Neural progenitor cell (in vitro differentiated cells): ENCODE data around the gene CELA1. TPM values are rescaled to one million over a fixed set of nuclear protein-coding genes. Genes with fewer than 3 reads are reported as not detected.

Experiments
- DNase-seq: peaks from one replicate; pipeline ENCODE4 v3.0.0-alpha.2; 2016; ENCODE audit warnings: low spot score
- H2AFZ ChIP-seq: fragments of 200-600 bp; sonication (generic); replicated peaks from 2 replicates; pipeline ENCODE4 v1.6.1; 2016; ENCODE audit warnings: antibody characterized with exemption
- H3F3A ChIP-seq: fragments of 200-600 bp; sonication (generic); 2 replicates; pipeline ENCODE4 v1.6.1; 2016; ENCODE audit warnings: antibody characterized with exemption, low read depth
- H3K27ac ChIP-seq: fragments of 200-600 bp; sonication (generic); 2 replicates; pipeline ENCODE4 v1.5.1; 2016; ENCODE audit warnings: mild to moderate bottlenecking
- H3K27me3 ChIP-seq: fragments of 200-600 bp; sonication (generic); 2 replicates; pipeline ENCODE4 v1.6.1; 2016; ENCODE audit warnings: mild to moderate bottlenecking, moderate library complexity
- H3K36me3 ChIP-seq: fragments of 200-600 bp; sonication (generic); 2 replicates; pipeline ENCODE4 v1.5.1; 2016
- H3K4me1 ChIP-seq: fragments of 200-600 bp; sonication (generic); 2 replicates; pipeline ENCODE4 v1.6.1; 2016; ENCODE audit warnings: mixed run types
- H3K4me2 ChIP-seq: fragments of 200-600 bp; sonication (generic); 2 replicates; pipeline ENCODE4 v1.6.1; 2016
- H3K4me3 ChIP-seq: fragments of 200-600 bp; sonication (generic); 2 replicates; pipeline ENCODE4 v1.5.1; 2016
- H3K79me2 ChIP-seq: fragments of 200-600 bp; sonication (generic); 2 replicates; pipeline ENCODE4 v1.6.1; 2016; ENCODE audit warnings: low read depth
- H3K9ac ChIP-seq: fragments of 200-600 bp; sonication (generic); 2 replicates; pipeline ENCODE4 v1.6.1; 2016
- H3K9me3 ChIP-seq: fragments of 200-600 bp; sonication (generic); 2 replicates; pipeline ENCODE4 v1.5.1; 2016; ENCODE audit warnings: low read depth
- H4K20me1 ChIP-seq: fragments of 200-600 bp; sonication (generic); 2 replicates; pipeline ENCODE4 v1.6.1; 2016; ENCODE audit warnings: low read depth
- H3K27ac Mint-ChIP-seq: 3 replicates; pipeline ENCODE4 v1.8.0; 2021; ENCODE audit warnings: mixed read lengths
- H3K27me3 Mint-ChIP-seq: 2 replicates; pipeline ENCODE4 v1.8.0; 2022; ENCODE audit warnings: low read depth, mild to moderate bottlenecking, inconsistent platforms, moderate library complexity, mixed read lengths; ENCODE audit not compliant: insufficient read depth
- H3K36me3 Mint-ChIP-seq: 3 replicates; pipeline ENCODE4 v1.8.0; 2021; ENCODE audit warnings: mixed read lengths
- H3K4me1 Mint-ChIP-seq: 3 replicates; pipeline ENCODE4 v1.8.0; 2021; ENCODE audit warnings: mixed read lengths
- H3K4me3 Mint-ChIP-seq: 3 replicates; pipeline ENCODE4 v1.8.0; 2021; ENCODE audit warnings: mild to moderate bottlenecking, moderate library complexity, mixed read lengths
- H3K9me3 Mint-ChIP-seq: 3 replicates; pipeline ENCODE4 v1.8.0; 2020; ENCODE audit warnings: mixed read lengths
- EZH2 ChIP-seq: fragments of 200-600 bp; sonication (generic); IDR thresholded peaks from 2 replicates; pipeline ENCODE4 v1.6.1; 2017; ENCODE audit warnings: antibody characterized with exemption, mild to moderate bottlenecking, moderate library complexity
- EZH2phosphoT487 ChIP-seq: fragments of 200-600 bp; sonication (generic); IDR thresholded peaks from 2 replicates; pipeline ENCODE4 v1.6.1; 2017; ENCODE audit warnings: antibody characterized with exemption
- total RNA-seq: library from RNA; depleted of rRNA; stranded (reverse); fragments of >200 nt; gene quantifications from 2 replicates; pipeline ENCODE4 v1.2.3, GENCODE V29; 2015; ENCODE audit warnings: low replicate concordance

CELA1 gene
- total RNA-seq, 1 donor from 2014 or later: not detected

DNA sequence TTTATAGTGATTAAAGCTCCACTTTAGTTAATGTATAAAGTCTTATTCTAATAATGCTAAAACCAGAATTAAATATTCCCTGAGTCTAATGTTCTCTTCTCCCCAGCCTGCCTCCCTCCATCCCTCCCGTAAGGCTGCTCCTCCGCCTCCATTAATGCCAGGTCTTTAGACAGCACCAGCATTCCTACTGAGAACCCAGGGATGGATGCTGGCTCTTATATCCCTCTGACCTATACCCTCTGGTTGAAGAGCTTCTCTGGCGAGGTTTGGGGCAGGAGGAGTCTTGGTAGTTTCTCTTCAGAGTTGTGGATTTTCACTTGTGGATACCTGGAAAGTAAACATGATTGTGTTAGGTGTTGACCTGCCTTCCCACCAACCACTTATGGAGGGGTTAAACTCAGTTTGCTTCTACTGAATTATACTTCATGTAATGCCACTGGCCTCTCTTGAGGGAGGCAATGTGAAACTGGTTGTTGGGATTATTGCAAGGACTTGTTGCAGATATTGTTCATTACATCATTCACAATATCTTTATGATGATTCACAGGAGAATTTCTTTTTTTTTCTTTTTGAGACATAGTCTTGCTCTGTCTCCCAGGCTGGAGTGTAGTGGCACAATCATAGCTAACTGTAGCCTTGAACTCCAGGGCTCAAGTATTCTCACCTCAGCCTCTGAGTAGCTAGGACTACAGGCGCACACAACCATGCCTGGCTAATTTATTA is 65.1 kb downstream of the CELA1 start:
- Histone ChIP-seq H3K4me1 (no peaks in the 10 kb centered on the region), H3K27ac (no peak overlapping the region), H3F3A (no peaks in the 10 kb centered on the region), H4K20me1 (no peaks in the 10 kb centered on the region), H3K79me2 (no peaks in the 10 kb centered on the region), H3K9ac (no peak overlapping the region), H3K36me3 (no peaks in the 10 kb centered on the region), H3K27me3 (no peaks in the 10 kb centered on the region), H3K4me2 (no peak overlapping the region), H3K9me3 (no peaks in the 10 kb centered on the region), H3K4me3 (no peak overlapping the region), H2AFZ (no peak overlapping the region)
- Mint-ChIP-seq H3K27ac (no peak overlapping the region), H3K4me3 (no peak overlapping the region), H3K36me3 (no peaks in the 10 kb centered on the region), H3K9me3 (no peaks in the 10 kb centered on the region), H3K27me3 (peaks cover 8% of the 10 kb centered on the region), H3K4me1 (no peaks in the 10 kb centered on the region)
- TF ChIP-seq EZH2 (no peak), EZH2phosphoT487 (no peak)
- DNase-seq: no peak

Other genes starting within 250 kb of the CELA1 start
- 19.4 and 28.8 TPM in 2 replicates for gene TFCP2, start 173.5 kb downstream of the CELA1 start, total RNA-seq
- 1.6 TPM in 2 replicates for gene POU6F1, start 128.6 kb downstream of the CELA1 start, total RNA-seq
- 48.4 and 51.6 TPM in 2 replicates for gene DAZAP2, start 107.9 kb downstream of the CELA1 start, total RNA-seq
- gene SMAGP, start 76.3 kb downstream of the CELA1 start, total RNA-seq: 19.0 and 24.3 TPM in 2 replicates
- 0.52 TPM in 1 of 2 replicates, not detected in the other for gene BIN2, start 22.5 kb downstream of the CELA1 start, total RNA-seq
- 1.5 TPM in 1 of 2 replicates, not detected in the other for gene GALNT6, start 44.7 kb upstream of the CELA1 start, total RNA-seq
- gene SLC4A8, start 78.2 kb upstream of the CELA1 start, total RNA-seq: 10.1 and 132 TPM in 2 replicates
- gene SCN8A, start 244.6 kb upstream of the CELA1 start, total RNA-seq: 9.3 and 14.2 TPM in 2 replicates